ENCODE results near the gene HLA-DRA.
A peak's percentile ranks its signal among the peaks of the same experiment; 100 is the strongest.
"Not testable (repeated sequence)": the region's sequence is repeated elsewhere in the genome, so short reads cannot be mapped to it uniquely, and the experiment has no call there.

Gene HLA-DRA

DNA sequence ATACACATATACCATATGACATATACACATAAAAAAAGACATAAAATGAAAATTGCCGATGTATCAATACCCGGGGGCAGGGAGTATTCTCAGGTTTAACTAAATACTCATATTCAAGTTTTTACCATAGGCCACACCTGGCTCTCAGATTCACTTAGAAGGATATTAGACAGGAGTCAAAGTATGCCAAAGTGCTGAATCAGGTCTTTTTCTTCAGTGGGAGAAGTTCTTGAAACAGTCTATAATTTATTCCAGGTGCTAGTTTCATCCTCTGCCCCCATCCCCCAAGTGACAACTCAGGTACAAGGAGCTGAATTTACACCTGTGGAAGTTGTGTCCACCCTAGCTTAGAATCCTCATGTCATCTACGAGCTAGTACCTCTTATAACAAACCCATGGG lies 8.5 kb upstream of the HLA-DRA start:
- TF ChIP-seq, protein P1, sequence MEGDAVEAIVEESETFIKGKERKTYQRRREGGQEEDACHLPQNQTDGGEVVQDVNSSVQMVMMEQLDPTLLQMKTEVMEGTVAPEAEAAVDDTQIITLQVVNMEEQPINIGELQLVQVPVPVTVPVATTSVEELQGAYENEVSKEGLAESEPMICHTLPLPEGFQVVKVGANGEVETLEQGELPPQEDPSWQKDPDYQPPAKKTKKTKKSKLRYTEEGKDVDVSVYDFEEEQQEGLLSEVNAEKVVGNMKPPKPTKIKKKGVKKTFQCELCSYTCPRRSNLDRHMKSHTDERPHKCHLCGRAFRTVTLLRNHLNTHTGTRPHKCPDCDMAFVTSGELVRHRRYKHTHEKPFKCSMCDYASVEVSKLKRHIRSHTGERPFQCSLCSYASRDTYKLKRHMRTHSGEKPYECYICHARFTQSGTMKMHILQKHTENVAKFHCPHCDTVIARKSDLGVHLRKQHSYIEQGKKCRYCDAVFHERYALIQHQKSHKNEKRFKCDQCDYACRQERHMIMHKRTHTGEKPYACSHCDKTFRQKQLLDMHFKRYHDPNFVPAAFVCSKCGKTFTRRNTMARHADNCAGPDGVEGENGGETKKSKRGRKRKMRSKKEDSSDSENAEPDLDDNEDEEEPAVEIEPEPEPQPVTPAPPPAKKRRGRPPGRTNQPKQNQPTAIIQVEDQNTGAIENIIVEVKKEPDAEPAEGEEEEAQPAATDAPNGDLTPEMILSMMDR (IDR thresholded peaks at IDR 0.05; ENCODE audit: insufficient read depth, low read length, poor library complexity, severe bottlenecking): no peak
- H3K36me3 ChIP-seq (ENCODE audit: control insufficient read depth, insufficient read depth, low read length): no peaks in the 10 kb centered on the region
- no peak overlapping the region for H3K4me3 ChIP-seq (replicated peaks; ENCODE audit: low read depth, low read length)
- no peak for DNase-seq (ENCODE audit: extremely low read depth, insufficient read length)
- H3K27me3 ChIP-seq (replicated peaks; ENCODE audit: control insufficient read depth, insufficient read depth, low read length): no peaks in the 10 kb centered on the region

DNA sequence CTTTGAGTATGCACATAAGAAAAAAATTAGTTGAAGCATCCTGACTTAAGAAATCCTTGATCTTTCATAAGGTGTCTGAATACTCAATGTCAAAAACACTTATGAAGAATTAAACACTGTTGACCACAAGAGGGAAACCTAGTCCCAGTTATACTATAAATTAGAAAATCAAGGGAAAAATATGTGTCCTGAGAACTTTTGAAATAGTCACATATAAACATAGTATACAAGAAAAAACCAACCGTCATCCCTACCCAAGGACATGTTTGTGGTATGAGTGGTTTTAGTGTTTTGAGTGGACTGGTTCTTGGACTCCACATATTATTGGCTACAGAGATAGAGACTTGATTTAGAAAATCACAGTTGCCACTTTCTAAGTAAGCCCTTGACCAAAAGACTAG lies 7.6 kb upstream of the HLA-DRA start:
- TF ChIP-seq, protein P1 (IDR thresholded peaks at IDR 0.05; ENCODE audit: insufficient read depth, low read length, poor library complexity, severe bottlenecking): peak; percentile 29
- no peaks in the 10 kb centered on the region for H3K36me3 ChIP-seq (ENCODE audit: control insufficient read depth, insufficient read depth, low read length)
- DNase-seq (ENCODE audit: extremely low read depth, insufficient read length): no peak

GRCh38 chr6:32433950-32434349 lies 5.7 kb upstream of the HLA-DRA start:
- not testable (repeated sequence) for H3K36me3 ChIP-seq (ENCODE audit: control insufficient read depth, insufficient read depth, low read length); H3K27me3 ChIP-seq (replicated peaks; ENCODE audit: control insufficient read depth, insufficient read depth, low read length); DNase-seq (ENCODE audit: extremely low read depth, insufficient read length); H3K4me3 ChIP-seq (replicated peaks; ENCODE audit: low read depth, low read length)

More for the DNA sequence above, 7.6 kb upstream of the HLA-DRA start:
- no peaks in the 10 kb centered on the region for H3K27me3 ChIP-seq (replicated peaks; ENCODE audit: control insufficient read depth, insufficient read depth, low read length)
- no peak overlapping the region for H3K4me3 ChIP-seq (replicated peaks; ENCODE audit: low read depth, low read length)

- H3K27me3 ChIP-seq (replicated peaks; ENCODE audit: control insufficient read depth, insufficient read depth, low read length): no peaks in the 10 kb centered on the region
- H3K4me3 ChIP-seq (replicated peaks; ENCODE audit: low read depth, low read length): no peak overlapping the region
- TF ChIP-seq, protein P1 (IDR thresholded peaks at IDR 0.05; ENCODE audit: insufficient read depth, low read length, poor library complexity, severe bottlenecking): no peak
Observed at GRCh38 chr6:32436186-32436585, 3.5 kb upstream of the HLA-DRA start.

GRCh38 chr6:32436995-32437836 lies 2.5 kb upstream of the HLA-DRA start:
- DNase-seq (ENCODE audit: extremely low read depth, insufficient read length): peak; percentile 78
- Histone ChIP-seq H3K4me3 (replicated peaks; ENCODE audit: low read depth, low read length) (no peak overlapping the region), H3K27me3 (replicated peaks; ENCODE audit: control insufficient read depth, insufficient read depth, low read length) (no peaks in the 10 kb centered on the region), H3K36me3 (ENCODE audit: control insufficient read depth, insufficient read depth, low read length) (no peaks in the 10 kb centered on the region)
- TF ChIP-seq, protein P1 (IDR thresholded peaks at IDR 0.05; ENCODE audit: insufficient read depth, low read length, poor library complexity, severe bottlenecking): no peak

More at GRCh38 chr6:32436186-32436585, 3.5 kb upstream of the HLA-DRA start:
- DNase-seq (ENCODE audit: extremely low read depth, insufficient read length): no peak
- no peaks in the 10 kb centered on the region for H3K36me3 ChIP-seq (ENCODE audit: control insufficient read depth, insufficient read depth, low read length)

- peak overlapping the region; percentile 46 for H3K4me3 ChIP-seq (replicated peaks; ENCODE audit: low read depth, low read length)
- no peak for DNase-seq (ENCODE audit: extremely low read depth, insufficient read length)
- H3K27me3 ChIP-seq (replicated peaks; ENCODE audit: control insufficient read depth, insufficient read depth, low read length): no peaks in the 10 kb centered on the region
- peaks cover 11% of the 10 kb centered on the region for H3K36me3 ChIP-seq (ENCODE audit: control insufficient read depth, insufficient read depth, low read length)
- TF ChIP-seq, protein P1 (IDR thresholded peaks at IDR 0.05; ENCODE audit: insufficient read depth, low read length, poor library complexity, severe bottlenecking): no peak
Observed at GRCh38 chr6:32439139-32439538, 548 bp upstream of the HLA-DRA start.

Data from GM06990 (cell line).